SK-N-SH (cell line): ENCODE data around the gene IDH3A.

Experiments used
- CHD2 ChIP-seq: fragments of 150-350 bp; IDR thresholded peaks from 2 replicates; pipeline ENCODE4 v1.6.1; 2018; ENCODE audit warnings: low read length; ENCODE audit not compliant: partially characterized antibody
- CTCF ChIP-seq: fragments of 200-600 bp; sonication (generic); IDR thresholded peaks from 2 replicates; pipeline ENCODE4 v1.6.1; 2017; ENCODE audit warnings: antibody characterized with exemption, mild to moderate bottlenecking, moderate library complexity
- EP300 ChIP-seq, 2 experiments: IDR thresholded peaks; 2 replicates each; pipeline versions ENCODE4 v1.4.0 to v1.6.1; 2012; ENCODE audit warnings: borderline replicate concordance in 1 of 2, low read depth in 1 of 2, low read length in 1 of 2
- FOXM1 ChIP-seq: IDR thresholded peaks from 2 replicates; pipeline ENCODE4 v1.4.0; 2012; ENCODE audit warnings: low read depth, mild to moderate bottlenecking
- GABPA ChIP-seq: IDR thresholded peaks from 2 replicates; pipeline ENCODE4 v1.4.0; 2012; ENCODE audit warnings: low read depth, mild to moderate bottlenecking
- NFIC ChIP-seq: IDR thresholded peaks from 2 replicates; pipeline ENCODE4 v1.4.0; 2012; ENCODE audit warnings: borderline replicate concordance
- NRF1 ChIP-seq: IDR thresholded peaks from 2 replicates; pipeline ENCODE4 v1.6.1; 2012; ENCODE audit warnings: low read depth, mild to moderate bottlenecking, low read length
- REST ChIP-seq: IDR thresholded peaks from 2 replicates; pipeline ENCODE4 v1.6.1; 2012; ENCODE audit warnings: mild to moderate bottlenecking, low read depth, low read length, moderate library complexity
- RFX5 ChIP-seq: IDR thresholded peaks from 2 replicates; pipeline ENCODE4 v1.6.1; 2012; ENCODE audit warnings: mild to moderate bottlenecking, improper control_type of control experiment, low read length
- RXRA ChIP-seq: IDR thresholded peaks from 2 replicates; pipeline ENCODE4 v1.4.0; 2012; ENCODE audit warnings: low read depth, mild to moderate bottlenecking, borderline replicate concordance
- USF2 ChIP-seq: fragments of 150-350 bp; IDR thresholded peaks from 2 replicates; pipeline ENCODE4 v1.6.1; 2017; ENCODE audit warnings: antibody characterized with exemption, low read length, low read depth, borderline replicate concordance

GRCh38 chr15:78207641-78208340, 58.6 kb downstream of the IDH3A start:
- no peak for TF ChIP-seq CTCF
- no peak for TF ChIP-seq GABPA
- TF ChIP-seq USF2 = no peak
- TF ChIP-seq REST = no peak
- no peak for TF ChIP-seq RXRA
- TF ChIP-seq NFIC = no peak
- no peak for TF ChIP-seq NRF1
- no peak for TF ChIP-seq RFX5
- TF ChIP-seq EP300 (IDR thresholded peaks at IDR 0.05; ENCODE audit: borderline replicate concordance in 1 of 2, low read depth in 1 of 2, low read length in 1 of 2) = no peak
- TF ChIP-seq CHD2 = no peak
- no peak for TF ChIP-seq FOXM1
